Cortex of kidney (tissue), 1 donor: ENCODE measurements around the gene VWF.

Experiments used
- DNase-seq: peaks from one replicate; lab custom pipeline; 2025; lab: John Stamatoyannopoulos, UW

Gene VWF

DNA sequence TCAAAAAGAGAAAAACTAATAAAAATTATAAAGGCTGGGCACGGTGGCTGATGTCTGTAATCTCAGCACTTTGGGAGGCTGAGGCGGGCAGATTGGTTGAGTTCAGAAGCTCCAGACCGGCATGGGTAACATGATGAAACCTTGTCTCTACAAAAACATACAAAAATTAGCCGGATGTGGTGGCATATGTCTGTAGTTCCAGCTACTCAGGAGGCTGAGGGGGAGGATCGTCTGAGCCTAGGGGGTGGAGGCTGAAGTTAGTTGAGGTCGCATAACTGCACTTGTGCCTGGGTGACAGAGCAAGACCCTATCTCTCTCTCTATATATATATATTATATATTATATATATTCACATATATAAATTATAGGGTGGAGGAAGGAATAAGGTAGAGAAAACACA is 146.9 kb downstream of the VWF start:
- DNase-seq = no peak

- no peak for DNase-seq
Observed at GRCh38 chr12:5976711-5977110, 147.8 kb downstream of the VWF start.

GRCh38 chr12:5976196-5976595 is 148.3 kb downstream of the VWF start:
- DNase-seq = no peak

DNA sequence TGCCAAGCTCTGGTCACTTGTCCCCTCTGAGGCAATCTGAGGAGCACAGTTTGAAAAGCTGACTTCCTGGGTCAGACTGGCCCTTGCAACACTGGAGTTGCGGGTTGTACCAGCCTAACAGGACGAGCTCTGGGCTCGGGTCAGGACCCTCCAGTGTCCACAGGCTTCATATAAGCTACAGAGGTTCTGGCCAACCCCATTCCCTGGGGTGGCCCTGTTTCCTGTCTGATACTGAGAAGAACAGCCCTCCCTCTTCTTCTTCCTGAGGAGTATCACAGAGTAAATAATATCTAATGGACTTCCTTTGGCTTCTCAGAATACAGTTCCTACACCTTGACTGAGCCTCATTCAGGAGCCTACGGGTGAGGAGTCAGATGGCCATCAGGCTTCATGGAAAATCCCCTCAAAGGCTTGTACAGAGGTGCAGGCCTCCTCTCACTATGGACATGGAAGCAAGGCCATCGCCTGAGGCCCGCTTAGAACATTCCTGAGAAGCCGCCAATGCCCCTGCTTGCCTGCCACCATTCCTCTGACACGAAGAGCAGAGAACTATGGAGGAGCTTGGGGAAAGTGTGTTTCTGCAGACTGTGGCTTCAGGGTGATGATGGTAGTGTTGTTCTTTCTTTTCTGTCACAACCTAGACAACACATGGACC is 150.9 kb downstream of the VWF start:
- no peak for DNase-seq

DNA sequence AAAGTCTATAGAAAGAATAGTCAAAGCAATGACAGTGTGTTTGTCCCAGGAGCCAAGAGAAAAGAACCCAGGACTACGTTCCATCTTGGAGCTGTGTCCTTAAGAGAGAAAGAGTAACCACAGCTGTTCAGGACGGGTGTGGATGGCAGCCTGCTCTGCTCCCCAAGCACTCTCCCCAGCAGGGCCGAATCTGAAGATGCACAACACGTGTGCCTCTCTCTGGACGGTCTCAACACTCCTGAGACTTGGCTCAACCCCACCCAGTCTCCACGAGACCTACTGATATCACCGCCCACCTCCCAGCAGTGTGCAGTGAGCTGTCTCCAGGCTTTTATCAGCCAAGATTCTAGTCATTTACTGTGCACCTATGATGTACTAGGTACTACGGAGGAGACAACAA is 152.1 kb downstream of the VWF start:
- no peak for DNase-seq

DNA sequence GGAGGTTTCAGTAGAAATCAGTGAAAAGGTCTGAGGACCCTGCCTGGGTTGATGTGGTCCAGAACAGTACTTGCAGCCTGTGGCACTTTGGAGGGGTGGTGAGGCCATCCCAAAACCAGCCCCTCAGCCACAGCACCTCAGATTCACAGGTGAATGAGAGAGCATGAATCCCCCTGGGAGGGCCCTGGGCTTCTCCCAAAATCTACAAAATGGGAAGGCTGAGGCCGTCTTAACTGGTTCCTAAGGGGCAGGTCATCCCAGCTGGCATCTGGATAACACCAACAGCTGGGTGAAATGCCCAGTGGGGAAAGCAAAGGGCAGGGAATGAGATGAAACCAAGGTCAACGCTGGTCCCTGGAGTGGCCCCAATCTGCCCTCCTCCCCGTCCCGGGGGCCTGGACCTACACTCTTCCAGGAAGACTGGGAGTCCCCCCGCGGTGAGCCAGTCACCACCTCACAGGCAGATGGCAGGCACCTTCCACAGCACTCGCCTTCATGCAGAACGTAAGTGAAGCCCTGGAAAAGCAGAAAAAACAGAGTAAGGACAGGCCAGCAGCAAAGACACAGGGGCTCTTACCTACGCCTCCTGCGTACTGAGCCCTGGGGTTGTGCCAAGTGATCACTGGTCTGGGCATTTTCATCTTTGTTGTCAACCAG is 153.1 kb downstream of the VWF start:
- DNase-seq = no peak

DNA sequence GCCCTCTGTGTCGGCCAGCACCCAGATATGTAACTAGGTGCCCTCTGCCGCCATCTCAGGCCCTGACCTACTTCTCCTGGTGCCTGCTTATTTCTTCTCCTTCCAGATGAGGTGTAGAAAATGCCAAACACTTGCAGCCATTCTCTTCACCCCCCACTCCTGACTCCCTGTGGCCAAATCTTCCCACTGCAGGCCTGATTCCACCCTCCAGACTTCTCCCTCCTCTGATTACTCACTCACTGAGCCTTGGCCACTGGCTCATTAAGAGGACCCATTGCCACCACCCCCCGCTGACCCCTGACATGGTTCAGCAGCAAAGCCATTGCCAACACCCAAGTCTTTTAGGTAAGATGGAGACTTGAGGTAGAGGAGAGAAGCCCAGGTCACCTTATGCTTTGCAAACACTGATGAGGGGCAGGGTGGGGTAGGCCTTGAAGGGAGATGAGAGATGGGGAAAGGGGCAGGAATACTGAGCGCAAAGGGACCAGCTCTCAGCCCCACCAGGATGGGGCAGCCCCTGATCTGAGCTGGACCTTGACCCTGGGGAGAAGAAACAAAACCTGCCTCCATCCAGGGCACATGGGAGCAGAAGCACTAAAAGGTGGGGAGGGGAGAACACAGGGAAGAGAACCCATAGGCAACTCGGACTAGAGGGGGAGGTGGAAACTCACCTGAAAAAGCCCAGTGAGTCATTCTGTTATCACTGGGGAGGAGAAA is 154.3 kb downstream of the VWF start:
- DNase-seq = no peak

DNA sequence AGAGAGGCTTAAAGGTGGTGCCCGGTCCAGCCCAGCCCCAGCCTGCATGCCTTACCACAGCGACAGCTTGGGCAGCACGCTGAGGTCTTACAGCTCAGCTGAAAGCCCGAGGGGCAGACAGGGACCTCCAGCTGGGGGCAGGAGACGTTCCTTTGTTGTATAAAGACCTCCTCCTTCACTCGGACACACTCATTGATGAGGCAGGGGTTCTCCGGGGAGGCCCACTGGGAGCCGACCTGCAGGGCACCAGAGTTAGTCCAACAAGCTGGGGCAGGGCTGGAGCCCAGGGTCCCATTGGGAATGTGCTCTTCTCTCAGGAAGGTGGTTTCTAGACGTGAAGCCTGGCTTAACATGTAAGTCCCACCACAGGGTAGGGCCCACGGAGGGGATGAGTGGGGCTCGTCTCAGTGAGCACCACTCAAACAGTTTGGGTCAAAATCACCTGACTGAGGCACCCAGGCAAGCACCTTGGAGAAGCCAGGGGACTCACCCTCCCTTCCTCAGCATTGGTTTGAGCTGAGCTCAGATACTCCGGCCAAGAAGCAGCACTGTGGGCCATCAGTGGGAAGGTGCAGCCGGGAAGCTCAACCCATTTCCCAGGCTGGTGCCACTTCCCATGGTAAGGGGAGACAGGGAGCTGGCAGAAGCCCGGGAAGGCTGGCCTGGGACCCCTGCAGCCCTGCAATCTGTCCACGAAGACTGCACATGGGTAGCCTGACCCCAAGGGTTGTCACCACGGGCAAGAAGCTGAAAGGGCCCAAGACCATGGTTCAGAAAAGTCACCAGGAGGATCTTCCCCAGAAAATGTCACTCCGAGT is 155.1 kb downstream of the VWF start:
- no peak for DNase-seq

GRCh38 chr12:5967645-5968415 is 156.6 kb downstream of the VWF start:
- DNase-seq = no peak

DNA sequence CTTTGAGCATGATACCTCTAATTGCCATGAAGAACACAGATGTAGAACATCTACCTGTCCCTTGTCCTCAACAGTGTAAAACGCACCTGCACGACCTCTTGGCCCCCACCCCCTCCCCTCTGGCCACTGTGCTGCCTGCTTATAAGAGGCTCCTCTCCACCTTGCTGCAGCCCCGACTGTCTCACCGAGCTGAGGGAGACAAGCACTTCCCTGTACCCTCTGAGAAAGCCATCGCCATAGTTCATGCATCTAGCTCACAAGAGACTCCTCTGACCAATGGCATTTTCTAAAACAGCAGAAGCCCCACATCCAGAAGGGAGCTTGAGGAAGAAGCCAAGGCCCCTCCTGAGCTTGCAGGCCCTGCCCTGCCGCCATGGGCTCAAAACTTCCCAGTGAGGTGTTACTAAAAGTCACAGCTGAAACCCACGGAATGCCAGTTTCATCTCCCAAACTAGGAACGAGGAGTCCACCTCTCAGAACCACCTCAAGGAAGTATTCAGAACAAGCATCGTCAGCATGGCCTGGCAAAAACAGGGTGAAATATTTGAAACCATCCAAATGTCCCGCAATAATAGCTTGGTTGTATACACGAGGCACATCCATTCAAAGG is 157.9 kb downstream of the VWF start:
- no peak for DNase-seq

DNA sequence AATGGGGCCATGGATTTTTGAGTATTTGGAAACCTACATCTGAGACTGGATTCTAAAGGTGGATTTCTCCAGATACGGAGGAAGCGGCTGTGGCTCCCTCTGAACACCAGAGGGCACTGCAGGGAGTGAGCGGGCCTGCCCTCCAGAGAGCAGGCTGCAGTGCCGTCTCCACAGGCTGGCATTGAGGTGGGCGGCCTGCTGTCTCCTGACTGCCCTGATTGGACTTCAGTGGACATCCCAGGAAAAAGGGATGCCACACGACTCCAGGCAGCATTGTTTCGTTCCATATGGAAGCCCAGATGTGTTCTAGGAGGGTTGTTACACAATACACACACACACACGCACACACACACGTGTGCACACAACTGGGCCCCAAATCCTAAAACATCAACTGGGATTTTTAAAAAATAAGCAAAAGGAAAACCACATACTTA is 158.5 kb downstream of the VWF start:
- DNase-seq = no peak

- DNase-seq = no peak
Observed at GRCh38 chr12:5964913-5965900, 159.3 kb downstream of the VWF start.

GRCh38 chr12:5963515-5963914 is 161.0 kb downstream of the VWF start:
- no peak for DNase-seq

GRCh38 chr12:5960783-5961182 is 163.7 kb downstream of the VWF start:
- no peak for DNase-seq

DNA sequence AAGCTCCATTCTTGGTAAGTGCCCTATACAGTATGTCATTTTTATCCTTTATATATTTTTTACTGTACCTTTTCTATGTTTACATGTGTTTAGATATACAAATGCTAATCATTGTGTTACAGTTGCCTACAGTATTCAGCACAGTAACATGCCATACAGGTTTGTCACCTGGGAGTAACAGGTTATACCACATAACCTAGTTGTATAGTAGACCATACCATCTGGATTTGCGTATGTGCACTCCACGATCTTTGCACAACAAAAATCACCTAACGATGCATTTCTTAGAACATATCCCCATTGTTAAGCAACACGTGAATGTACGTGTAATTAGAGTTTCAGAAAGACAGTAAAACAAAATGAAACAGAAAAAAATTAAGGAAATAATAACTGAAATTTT is 167.5 kb downstream of the VWF start:
- no peak for DNase-seq

DNA sequence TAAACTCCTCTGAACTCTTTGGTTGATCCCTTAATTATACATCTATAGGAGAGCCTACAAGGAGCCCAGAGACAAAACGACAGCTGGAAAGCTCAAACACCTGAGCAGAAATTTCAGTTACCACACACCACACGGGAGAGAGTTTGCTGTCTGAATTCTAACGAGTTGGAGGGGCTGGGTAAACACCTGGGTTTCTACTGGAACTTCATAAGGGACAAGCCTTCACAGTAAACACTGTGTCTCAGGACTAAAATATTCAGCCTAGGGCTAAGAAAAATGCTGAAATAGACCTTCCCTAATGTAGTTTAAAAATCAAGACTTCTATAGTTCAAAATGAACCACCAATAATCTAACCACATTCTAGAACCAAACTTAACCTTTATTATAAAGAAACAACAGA is 169.8 kb downstream of the VWF start:
- DNase-seq = no peak

- DNase-seq = no peak
Observed at GRCh38 chr12:5953835-5954586, 170.5 kb downstream of the VWF start.

- DNase-seq = no peak
Observed at GRCh38 chr12:5952031-5952430, 172.4 kb downstream of the VWF start.

- no peak for DNase-seq
Observed at GRCh38 chr12:5948696-5949095, 175.8 kb downstream of the VWF start.
